HG03196 (cell line): ENCODE results near the gene SCAF1.
"Not testable (repeated sequence)": the region's sequence is repeated elsewhere in the genome, so short reads cannot be mapped to it uniquely, and the experiment has no call there.

Experiments
- ATAC-seq: cut with Tn5 transposase; IDR thresholded peaks from one replicate; pipeline ENCODE4 v1.9.1; 2021; ENCODE audit not compliant: unreplicated experiment

The SCAF1 gene

GRCh38 chr19:49615861-49616260 lies 26.1 kb upstream of the SCAF1 start:
- ATAC-seq = no peak

DNA sequence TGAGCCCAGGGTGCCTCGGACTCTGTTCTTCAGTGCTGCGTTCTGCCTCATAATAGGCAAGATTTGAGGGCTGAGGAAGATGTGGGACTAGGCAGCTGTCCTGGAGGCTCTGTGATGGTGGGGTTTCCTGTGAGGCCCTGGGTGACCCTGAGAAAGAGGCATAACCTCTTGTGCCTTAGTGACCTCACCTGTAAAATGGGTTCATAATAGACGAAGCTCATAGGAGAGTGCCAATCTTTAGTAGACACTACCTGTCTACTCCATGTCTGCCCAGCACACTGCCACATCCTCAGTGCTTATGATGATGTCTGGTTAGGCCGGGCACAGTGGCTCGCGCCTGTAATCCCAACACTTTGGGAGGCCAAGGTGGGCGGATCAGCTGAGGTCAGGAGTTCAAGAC lies 25.5 kb upstream of the SCAF1 start:
- no peak for ATAC-seq

DNA sequence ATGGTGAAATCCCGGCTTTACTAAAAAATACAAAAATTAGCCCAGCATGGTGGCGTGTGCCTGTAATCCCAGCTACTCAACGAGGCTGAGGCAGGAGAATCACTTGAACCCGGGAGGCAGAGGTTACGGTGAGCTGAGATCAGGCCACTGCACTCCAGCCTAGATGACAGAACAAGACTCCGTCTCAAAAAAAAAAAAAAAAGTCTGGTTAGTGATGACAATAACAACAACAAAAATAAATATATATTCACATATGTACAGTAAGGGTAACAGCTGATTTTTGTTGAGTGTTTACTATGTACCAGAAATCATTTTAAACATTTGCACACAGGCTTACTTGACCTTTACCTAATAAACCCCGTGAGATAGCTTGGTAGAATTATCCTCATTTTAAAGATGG lies 25.1 kb upstream of the SCAF1 start:
- ATAC-seq = no peak

- ATAC-seq = not testable (repeated sequence)
These were observed 24.1 kb upstream of the SCAF1 start for GRCh38 chr19:49617860-49618259.

DNA sequence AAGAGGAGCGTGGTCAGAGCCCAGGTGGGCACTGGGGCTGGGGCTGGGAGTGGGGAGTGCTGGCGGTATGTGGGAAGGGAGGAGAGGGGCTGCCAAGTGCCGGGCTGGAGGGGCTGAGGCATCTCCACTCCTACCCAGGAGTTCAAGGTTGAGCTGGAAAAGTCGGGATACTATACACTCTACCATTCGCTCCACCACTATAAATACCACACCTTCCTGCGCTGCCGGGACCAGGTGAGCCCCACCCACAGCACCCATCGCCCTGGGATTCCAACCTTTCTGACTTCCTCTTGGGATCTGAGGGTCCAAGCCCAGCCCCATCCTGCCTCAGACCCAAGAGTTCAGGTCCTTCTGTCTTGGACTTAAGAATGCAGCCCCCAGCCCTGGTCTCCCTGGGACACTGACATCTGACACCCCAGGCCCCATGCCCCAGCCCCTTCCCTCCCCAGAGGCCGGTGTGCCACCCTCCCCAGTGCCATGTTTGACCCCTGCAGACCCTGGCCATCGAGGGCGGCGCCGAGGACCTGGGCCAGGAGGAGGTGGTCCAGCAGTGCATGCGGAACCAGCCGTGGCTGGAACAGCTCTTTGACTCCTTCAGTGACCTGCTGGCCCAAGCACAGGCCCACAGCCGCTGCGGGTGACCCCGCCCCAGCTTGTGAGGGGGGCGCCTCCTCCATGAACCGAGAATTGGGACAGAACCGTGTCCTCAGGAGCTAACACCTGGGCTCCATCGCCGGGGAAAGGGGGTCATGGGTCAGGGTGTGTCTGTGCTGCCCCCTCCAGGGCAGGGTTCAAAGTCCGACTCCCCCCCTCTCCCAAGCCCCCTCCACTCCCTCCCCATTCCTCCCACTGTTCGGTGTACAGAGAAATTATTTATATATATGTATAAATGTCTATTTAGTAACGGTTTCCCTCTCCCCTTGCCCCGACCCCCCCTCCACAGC lies 16.8 kb upstream of the SCAF1 start:
- ATAC-seq = no peak

GRCh38 chr19:49626226-49626625 lies 15.8 kb upstream of the SCAF1 start:
- ATAC-seq = no peak

DNA sequence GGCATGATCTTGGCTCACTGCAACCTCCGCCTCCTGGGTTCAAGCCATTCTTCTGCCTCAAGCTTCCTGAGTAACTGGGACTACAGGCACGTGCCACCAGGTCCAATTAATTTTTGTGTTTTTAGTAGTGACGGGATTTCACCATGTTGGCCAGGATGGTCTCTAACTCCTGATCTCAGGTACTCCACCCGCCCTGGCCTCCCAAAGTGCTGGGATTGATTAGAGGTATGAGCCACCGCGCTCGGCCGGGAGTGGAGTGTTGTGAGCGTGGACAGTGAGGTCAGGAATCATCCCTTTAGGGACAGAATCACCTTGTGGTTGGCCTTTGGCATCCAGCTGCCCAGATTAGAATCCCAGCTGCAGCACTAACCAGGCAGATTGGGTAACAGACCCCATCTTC lies 12.3 kb upstream of the SCAF1 start:
- ATAC-seq = no peak

DNA sequence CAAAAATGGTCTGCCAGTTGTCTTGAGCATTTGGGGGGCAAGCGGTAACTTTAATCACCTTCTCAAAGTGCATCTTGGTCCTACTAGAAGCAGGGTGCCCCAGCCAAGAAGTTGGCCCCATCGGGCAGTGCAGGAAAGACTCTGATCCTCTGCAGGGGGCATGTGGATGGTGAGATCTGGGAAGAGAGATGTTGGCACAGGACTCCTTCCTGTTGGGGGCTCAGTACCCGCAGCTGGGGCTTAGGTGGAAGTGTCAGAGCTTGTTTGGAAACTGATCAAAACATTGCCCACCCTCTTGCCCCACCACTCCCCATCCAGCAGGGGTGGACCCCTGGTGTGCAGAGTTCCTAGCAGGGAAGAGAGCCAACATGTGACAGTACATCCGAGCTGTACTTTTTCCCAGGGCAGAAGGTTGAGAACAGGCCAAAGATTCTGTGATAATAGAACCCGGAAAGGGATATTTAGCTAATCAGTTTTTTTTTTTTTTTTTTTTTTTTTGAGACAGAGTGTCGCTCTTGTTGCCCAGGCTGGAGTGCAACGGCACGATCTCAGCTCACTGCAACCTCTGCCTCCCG lies 10.9 kb upstream of the SCAF1 start:
- no peak for ATAC-seq

GRCh38 chr19:49631610-49632192 lies 10.3 kb upstream of the SCAF1 start:
- no peak for ATAC-seq

DNA sequence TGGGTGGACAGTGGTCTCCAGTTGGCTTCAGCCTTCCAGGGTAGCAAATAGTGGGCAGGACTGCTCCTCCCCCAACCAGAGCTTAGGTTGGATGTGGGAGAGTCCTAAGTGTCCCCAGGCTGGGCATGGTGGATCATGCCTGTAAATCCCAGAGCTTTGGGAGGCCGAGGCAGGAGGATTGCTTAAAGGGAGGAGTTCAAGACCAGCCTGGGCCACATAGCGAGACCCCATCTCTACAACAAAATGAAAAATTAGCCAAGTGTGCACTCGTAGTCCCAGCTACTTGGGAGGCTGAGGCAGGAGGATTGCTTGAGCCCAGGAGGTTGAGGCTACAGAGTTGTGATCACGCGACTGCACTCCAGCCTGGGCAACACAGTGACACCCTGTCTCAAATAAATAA lies 9.4 kb upstream of the SCAF1 start:
- ATAC-seq = no peak

DNA sequence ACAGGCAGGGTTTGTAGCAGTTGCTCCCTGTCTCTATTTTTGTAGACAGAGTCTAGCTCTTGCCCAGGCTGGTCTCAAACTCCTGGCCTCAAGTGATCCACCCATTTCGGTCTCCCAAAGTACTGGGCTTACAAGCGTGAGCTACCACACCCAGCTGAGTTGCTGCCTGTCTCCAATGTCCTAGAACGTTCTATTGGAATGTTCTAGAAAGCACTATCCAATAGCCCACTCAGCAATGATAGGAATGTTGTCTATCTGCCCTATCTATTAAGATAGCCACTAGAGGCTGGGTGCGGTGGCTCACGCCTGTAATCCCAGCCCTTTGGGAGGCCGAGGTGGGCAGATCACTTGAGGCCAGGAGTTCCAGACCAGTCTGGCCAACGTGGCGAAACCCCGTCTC lies 8.7 kb upstream of the SCAF1 start:
- not testable (repeated sequence) for ATAC-seq

GRCh38 chr19:49635530-49636232 lies 6.3 kb upstream of the SCAF1 start:
- no peak for ATAC-seq

- ATAC-seq = no peak
These were observed 5.6 kb upstream of the SCAF1 start for GRCh38 chr19:49636233-49636932.

- no peak for ATAC-seq
These were observed 3.9 kb upstream of the SCAF1 start for GRCh38 chr19:49637821-49638738.

DNA sequence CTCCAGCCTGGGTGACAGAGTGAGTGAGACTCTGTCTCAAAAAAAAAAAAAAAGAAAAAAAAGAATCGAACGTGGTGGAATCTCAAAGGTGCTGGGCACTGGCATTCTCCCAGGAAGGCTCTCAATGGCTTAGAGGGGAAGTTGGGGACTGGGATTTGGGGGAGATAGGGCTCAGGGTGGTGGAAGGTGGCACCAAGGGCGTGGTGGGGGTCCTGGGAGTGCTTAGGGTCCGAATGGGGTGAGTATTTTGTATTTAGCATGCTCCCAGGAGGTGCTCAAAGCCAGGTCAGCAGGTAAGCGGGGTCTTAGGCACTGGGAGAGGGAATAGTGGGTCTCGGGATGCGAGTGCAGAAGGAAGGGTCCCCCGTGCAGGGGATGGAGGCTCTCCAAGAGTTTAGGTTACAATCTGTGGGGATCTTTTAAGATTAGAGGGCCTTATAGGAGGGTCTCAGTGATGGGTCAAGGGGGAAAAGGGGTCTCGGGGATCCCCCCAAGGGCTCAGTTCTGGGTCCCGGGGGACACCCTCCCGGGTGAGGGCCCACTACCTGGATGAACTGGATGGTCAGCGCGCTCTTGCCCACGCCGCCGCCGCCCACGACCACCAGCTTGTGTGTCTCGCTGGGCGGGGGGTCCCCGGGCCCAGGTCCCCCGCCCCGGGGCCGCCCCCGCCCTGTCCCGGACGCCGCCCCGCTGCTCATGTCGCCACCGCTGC lies 2.5 kb upstream of the SCAF1 start:
- no peak for ATAC-seq

- peak; percentile 55 for ATAC-seq
These were observed 1.7 kb upstream of the SCAF1 start, which contains the start of gene RRAS for GRCh38 chr19:49640113-49640898. RRAS (minus strand) TSS chr19:49640143; CDS start chr19:49640098, 45 bp downstream.

DNA sequence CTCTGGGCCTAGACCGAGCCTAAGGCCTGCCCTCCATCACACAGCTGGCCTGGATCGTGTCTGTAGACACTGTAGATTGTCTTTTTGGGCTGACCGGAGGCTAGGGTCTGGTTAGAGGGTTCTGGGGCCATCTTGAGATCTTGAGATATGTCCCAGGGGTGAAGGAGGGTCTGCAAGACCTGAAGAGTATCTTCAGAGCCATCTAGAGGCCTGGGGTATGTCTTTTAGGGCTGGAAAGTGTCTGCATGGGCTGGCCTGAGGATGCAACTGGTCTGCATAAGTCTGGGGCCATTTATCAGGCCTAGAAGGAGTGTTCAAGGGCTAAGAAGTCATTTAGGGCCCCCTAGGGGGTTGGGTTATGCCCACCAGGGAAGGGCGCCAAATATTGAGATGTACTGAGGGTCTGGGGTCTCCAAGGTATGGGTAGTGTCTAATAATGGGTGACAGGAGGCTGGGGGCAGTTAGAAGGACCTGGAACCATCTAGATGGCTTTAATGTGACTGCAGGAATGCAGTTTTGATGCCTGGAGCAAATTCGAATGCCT lies 555 bp downstream of the SCAF1 start:
- ATAC-seq = no peak

- ATAC-seq = no peak
These were observed 1.5 kb downstream of the SCAF1 start for GRCh38 chr19:49643466-49643865.
